Upper lobe of left lung (tissue), 6 donors: Measurements from ENCODE around the gene DYNC1LI1. TPM values are rescaled to one million over a fixed set of nuclear protein-coding genes. Genes with fewer than 3 reads are reported as not detected.
A peak's percentile ranks its signal among the peaks of the same experiment; 100 is the strongest.

ENCODE experiments used
- ATAC-seq, 2 donors: fragments of 200-7000 bp; cut with Tn5 transposase; one replicate each; pipeline ENCODE4 v1.9.1; 2022; ENCODE audit warnings: mild to moderate bottlenecking in 2 of 2, moderate library complexity in 2 of 2; ENCODE audit not compliant: low FRiP score in 2 of 2
- DNase-seq, 2 donors: peaks; one replicate each; pipeline ENCODE4 v3.0.0-alpha.2; 2019 to 2020
- H3K27ac ChIP-seq, 4 donors: fragments of 200-600 bp; sonication (generic); one replicate each; pipeline ENCODE4 v1.5.1; 2016 to 2019
- H3K27me3 ChIP-seq, 4 donors: fragments of 200-600 bp; sonication (generic); one replicate each; pipeline ENCODE4 v1.5.1; 2017 to 2019
- H3K36me3 ChIP-seq, 4 donors: fragments of 200-600 bp; sonication (generic); one replicate each; pipeline ENCODE4 v1.5.1; 2016 to 2019
- H3K4me1 ChIP-seq, 4 donors: fragments of 200-600 bp; sonication (generic); one replicate each; pipeline ENCODE4 v1.5.1; 2018 to 2019
- H3K4me3 ChIP-seq, 4 donors: fragments of 200-600 bp; sonication (generic); one replicate each; pipeline ENCODE4 v1.5.1; 2017 to 2019; ENCODE audit warnings: mild to moderate bottlenecking in 2 of 4, moderate library complexity in 1 of 4
- H3K9me3 ChIP-seq, 4 donors: fragments of 200-600 bp; sonication (generic); one replicate each; pipeline ENCODE4 v1.5.1; 2018 to 2019
- EP300 ChIP-seq, 4 donors: sonication (generic); formaldehyde crosslinking; IDR thresholded peaks; one replicate each; pipeline ENCODE4 v1.5.1; 2017; ENCODE audit warnings: antibody characterized with exemption in 4 of 4, control low read depth in 2 of 4
- POLR2A ChIP-seq, 4 donors: fragments of 450-650 bp; IDR thresholded peaks; one replicate each; pipeline ENCODE4 v1.5.1; 2016 to 2017; ENCODE audit warnings: antibody characterized with exemption in 4 of 4, mild to moderate bottlenecking in 2 of 4
- POLR2AphosphoS5 ChIP-seq, 2 donors: sonication (generic); formaldehyde crosslinking; IDR thresholded peaks; one replicate each; pipeline ENCODE4 v1.5.1; 2017; ENCODE audit warnings: antibody characterized with exemption in 2 of 2
- WGBS, 2 donors: methylation state at CpG; one replicate each; pipeline ENCODE4 v1.1.5; 2017 to 2018; 5-methylcytosine and 5-hydroxymethylcytosine counted together
- total RNA-seq, 6 donors: library from RNA; depleted of rRNA in 4 of 6; stranded (reverse); fragments of >200 nt in 4 of 6; gene quantifications; one replicate each; pipeline versions ENCODE4 v1.1.0 to v1.2.1, GENCODE V29; 2016 to 2021
- TF ChIP-seq, protein P1 (sequence below), 6 experiments: fragments of 450-650 bp in 4 of 6; fragments of 200-600 bp in 2 of 6; sonication (generic) in 2 of 6; IDR thresholded peaks; one replicate each; pipeline ENCODE4 v1.5.1; 2016 to 2019; ENCODE audit warnings: antibody characterized with exemption in 6 of 6
- donor health status: DM: no; HTN: no; CAD: no; lungs with moderate emphysema.
- donor health status: DM: no; HTN: yes; CAD: no; lungs with severe emphysema.

DYNC1LI1 gene
- total RNA-seq, 6 donors from 2014 or later, result 16.8 to 42.0 (median 33.8) TPM

DNA sequence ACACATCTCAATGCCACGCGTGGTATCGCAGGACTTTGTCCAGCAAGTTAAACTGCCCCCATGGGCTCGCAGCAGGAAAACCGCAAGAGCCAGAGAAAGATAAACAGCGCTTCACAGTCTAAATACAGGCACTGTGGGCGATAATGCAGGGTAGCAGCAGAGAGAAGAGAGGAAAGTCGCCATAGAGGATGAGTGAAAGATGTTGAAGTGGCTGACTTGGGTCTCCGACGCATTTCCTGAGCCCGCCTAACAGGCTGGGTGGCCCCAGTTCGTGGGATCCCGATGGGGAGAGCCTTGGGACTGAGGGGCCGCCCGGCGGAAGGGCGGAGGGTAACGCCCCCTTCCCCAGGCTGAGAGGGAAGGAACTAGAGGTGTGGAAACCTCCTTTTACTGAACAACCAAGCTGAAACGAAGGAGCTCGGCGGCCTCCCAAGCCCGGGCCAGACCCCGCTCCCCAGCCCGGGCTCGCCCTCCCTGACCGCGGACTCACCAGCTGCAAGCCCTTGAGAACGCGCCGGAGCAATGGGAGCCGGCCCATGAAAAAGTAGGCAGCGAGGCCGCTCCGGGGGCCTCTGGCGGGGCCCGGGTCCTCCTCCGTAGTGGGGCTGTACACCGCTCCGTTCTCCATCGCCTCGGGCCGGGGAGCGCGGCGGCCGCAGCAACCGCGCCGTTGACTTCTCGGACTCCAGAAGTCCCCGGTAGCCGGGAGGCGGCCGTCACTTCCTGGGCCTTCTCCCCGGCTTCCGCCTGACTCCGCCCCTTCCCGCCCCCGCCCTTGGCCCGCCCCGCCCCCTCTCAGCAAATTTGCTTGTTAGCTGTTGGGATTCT lies 68.3 kb downstream of the DYNC1LI1 start, which contains the start of gene CMTM6:
TSS of gene CMTM6 (minus strand) at position 735 of the 828 bp plus-strand sequence. CDS start at position 628, 107 bp downstream.
- peak within 1 kb of the TSS; percentile 95 to 99 (median 99) for H3K27ac ChIP-seq
- no peaks in the 10 kb centered on the region for H3K36me3 ChIP-seq
- DNase-seq (peak; percentile 88 to 94), ATAC-seq (peak; percentile 94 to 98)
- H3K4me1 ChIP-seq, result peaks cover 6 to 23% (median 14%) of the 10 kb centered on the region in 4 donors
- WGBS, 2 donors, result 0 to 1% methylated on average over 33 to 60 of the region's 61 CpGs
- H3K4me3 ChIP-seq, result peak within 1 kb of the TSS; percentile 74 to 96 (median 82)
- TF ChIP-seq, protein P1, sequence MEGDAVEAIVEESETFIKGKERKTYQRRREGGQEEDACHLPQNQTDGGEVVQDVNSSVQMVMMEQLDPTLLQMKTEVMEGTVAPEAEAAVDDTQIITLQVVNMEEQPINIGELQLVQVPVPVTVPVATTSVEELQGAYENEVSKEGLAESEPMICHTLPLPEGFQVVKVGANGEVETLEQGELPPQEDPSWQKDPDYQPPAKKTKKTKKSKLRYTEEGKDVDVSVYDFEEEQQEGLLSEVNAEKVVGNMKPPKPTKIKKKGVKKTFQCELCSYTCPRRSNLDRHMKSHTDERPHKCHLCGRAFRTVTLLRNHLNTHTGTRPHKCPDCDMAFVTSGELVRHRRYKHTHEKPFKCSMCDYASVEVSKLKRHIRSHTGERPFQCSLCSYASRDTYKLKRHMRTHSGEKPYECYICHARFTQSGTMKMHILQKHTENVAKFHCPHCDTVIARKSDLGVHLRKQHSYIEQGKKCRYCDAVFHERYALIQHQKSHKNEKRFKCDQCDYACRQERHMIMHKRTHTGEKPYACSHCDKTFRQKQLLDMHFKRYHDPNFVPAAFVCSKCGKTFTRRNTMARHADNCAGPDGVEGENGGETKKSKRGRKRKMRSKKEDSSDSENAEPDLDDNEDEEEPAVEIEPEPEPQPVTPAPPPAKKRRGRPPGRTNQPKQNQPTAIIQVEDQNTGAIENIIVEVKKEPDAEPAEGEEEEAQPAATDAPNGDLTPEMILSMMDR (IDR thresholded peaks at IDR 0.05), result peak in 2 of 6 experiments; percentile 11 to 14
- TF ChIP-seq EP300 (IDR thresholded peaks at IDR 0.05), result no peak
- TF ChIP-seq POLR2AphosphoS5 (IDR thresholded peaks at IDR 0.05), result peak; percentile 41 to 72
- peak in 3 of 4 donors; percentile 56 to 81 (median 59) for TF ChIP-seq POLR2A (IDR thresholded peaks at IDR 0.05)
- H3K27me3 ChIP-seq, result no peaks in the 10 kb centered on the region
- H3K9me3 ChIP-seq, result no peaks in the 10 kb centered on the region

DNA sequence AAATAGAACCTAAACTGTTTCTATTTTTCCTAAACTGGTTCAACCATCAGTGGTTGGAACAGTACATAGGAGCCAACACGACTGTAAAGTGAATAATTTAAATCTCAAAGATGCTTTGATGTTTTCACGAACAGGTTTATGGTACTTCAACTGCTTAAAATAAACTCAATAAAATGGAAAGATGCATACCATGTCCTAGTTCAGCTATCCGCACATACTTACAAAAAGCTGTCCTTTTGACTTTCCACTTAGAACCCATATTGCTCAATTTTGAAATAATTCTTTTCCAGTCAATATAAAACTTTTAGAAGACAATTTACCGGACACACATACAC lies 68.9 kb downstream of the DYNC1LI1 start:
- ATAC-seq, result no peak
- no peaks in the 10 kb centered on the region for H3K27me3 ChIP-seq
- no peaks in the 10 kb centered on the region for H3K9me3 ChIP-seq
- H3K36me3 ChIP-seq, result no peaks in the 10 kb centered on the region
- DNase-seq, result no peak
- H3K27ac ChIP-seq, result peak overlapping the region; percentile 95 to 99 (median 99)
- H3K4me1 ChIP-seq, result peaks cover 7 to 23% (median 14%) of the 10 kb centered on the region in 4 donors
- TF ChIP-seq POLR2AphosphoS5 (IDR thresholded peaks at IDR 0.05), result no peak
- TF ChIP-seq, protein P1 (IDR thresholded peaks at IDR 0.05), result no peak
- no peak for TF ChIP-seq EP300 (IDR thresholded peaks at IDR 0.05)
- no peak for TF ChIP-seq POLR2A (IDR thresholded peaks at IDR 0.05)
- peak overlapping the region; percentile 74 to 96 (median 82) for H3K4me3 ChIP-seq
- WGBS, 2 donors, result 9 to 12% methylated on average over 4 of the region's 4 CpGs

DNA sequence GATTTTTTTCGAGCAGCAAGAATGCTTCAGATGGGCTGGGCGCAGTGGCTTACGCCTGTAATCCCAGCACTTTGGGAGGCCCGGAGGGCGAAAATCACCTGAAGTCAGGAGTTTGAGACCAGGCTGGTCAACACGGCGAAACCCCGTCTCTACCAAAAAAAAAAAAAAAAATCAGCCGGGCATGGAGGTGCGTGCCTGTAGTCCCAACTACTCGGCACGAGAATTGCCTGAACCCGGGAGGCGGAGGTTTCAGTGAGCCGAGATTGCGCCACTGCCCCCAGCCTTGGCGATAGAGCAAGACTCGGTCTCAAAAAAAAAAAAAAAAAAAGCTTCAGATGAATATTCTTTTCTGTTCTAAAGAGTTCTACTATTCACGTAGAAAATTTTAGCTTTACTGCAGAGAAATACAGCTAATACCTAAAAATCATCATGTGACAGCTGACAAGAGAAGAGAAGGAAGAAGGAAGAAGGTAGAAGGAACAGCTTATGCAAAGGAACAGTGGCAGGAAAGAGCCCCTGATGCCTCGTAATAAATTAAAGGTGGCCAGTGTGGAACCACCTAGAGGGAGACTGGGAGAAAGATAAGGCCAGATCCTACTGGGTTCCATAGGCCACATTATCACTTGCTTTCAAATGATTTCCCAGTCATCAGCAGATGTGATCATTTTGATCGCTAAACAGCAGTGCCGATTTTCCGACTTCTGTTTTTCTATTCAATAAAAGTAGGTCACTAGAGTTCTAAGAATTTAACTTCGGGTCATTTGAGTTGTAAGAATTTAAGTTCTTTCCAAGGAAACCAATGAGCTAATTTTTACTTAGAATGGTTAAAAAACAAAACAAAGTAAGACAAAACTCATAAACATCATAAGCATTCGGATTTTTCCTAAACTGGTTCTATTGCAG lies 69.5 kb downstream of the DYNC1LI1 start:
- H3K4me1 ChIP-seq, result peaks cover 13 to 23% (median 15%) of the 10 kb centered on the region in 4 donors
- DNase-seq, result no peak
- ATAC-seq, result no peak
- no peaks in the 10 kb centered on the region for H3K9me3 ChIP-seq
- peak overlapping the region; percentile 74 to 96 (median 82) for H3K4me3 ChIP-seq
- H3K27ac ChIP-seq, result peak overlapping the region; percentile 95 to 99 (median 99)
- TF ChIP-seq EP300 (IDR thresholded peaks at IDR 0.05), result no peak
- TF ChIP-seq POLR2AphosphoS5 (IDR thresholded peaks at IDR 0.05), result no peak
- TF ChIP-seq POLR2A (IDR thresholded peaks at IDR 0.05), result no peak
- TF ChIP-seq, protein P1 (IDR thresholded peaks at IDR 0.05), result no peak
- peaks cover 0 to 3% (median 0%) of the 10 kb centered on the region in 4 donors for H3K36me3 ChIP-seq
- no peaks in the 10 kb centered on the region for H3K27me3 ChIP-seq
- 53 to 67% methylated on average over 25 of the region's 25 CpGs for WGBS, 2 donors

DNA sequence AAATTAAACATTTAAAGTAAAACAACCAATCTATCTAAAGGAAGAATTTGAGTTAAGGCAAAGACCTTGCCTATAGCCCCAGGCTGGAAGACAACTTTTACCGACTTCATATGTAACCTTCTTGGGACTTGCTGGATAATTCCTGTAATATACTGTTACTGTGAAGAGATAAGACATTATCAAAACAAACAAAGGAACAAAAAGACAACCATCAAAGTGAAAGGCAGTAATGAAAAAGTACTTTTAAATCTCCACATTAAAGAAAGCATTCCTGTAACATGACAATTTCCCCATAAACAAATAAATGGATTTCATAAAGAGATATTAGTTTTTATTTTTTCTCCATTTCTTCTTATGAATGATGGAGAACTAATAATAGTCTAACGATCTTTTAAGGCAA lies 70.4 kb downstream of the DYNC1LI1 start:
- WGBS, 2 donors, result 44 to 58% methylated on average over 2 of the region's 2 CpGs
- TF ChIP-seq EP300 (IDR thresholded peaks at IDR 0.05) (no peak), POLR2A (IDR thresholded peaks at IDR 0.05) (no peak), POLR2AphosphoS5 (IDR thresholded peaks at IDR 0.05) (no peak)
- TF ChIP-seq, protein P1 (IDR thresholded peaks at IDR 0.05), result no peak
- peak overlapping the region in 1 of 4 donors; percentile 78 for H3K4me3 ChIP-seq
- DNase-seq (no peak), ATAC-seq (no peak)
- peak overlapping the region in 1 of 4 donors; percentile 99 for H3K27ac ChIP-seq
- no peaks in the 10 kb centered on the region for H3K27me3 ChIP-seq
- H3K9me3 ChIP-seq, result no peaks in the 10 kb centered on the region
- H3K36me3 ChIP-seq, result peaks cover 0 to 4% (median 0%) of the 10 kb centered on the region in 4 donors
- peaks cover 14 to 25% (median 20%) of the 10 kb centered on the region in 4 donors for H3K4me1 ChIP-seq
